D721Med (cell line): ENCODE data around the gene PAPPA.

Experiments used
- DNase-seq: peaks from one replicate; pipeline ENCODE4 v3.0.0; 2011; ENCODE audit warnings: low spot score; ENCODE audit not compliant: insufficient read length
- FAIRE-seq: peaks from 2 replicates; lab custom pipeline; 2011; peaks lifted over from hg19 to GRCh38; lab: Jason Lieb, UNC
- TF ChIP-seq, protein P1 (sequence below): IDR thresholded peaks from 2 replicates; pipeline ENCODE4 v1.5.1; 2012; ENCODE audit warnings: mild to moderate bottlenecking, control low read depth; ENCODE audit not compliant: insufficient read depth; ENCODE audit errors: missing control alignments

The PAPPA gene

DNA sequence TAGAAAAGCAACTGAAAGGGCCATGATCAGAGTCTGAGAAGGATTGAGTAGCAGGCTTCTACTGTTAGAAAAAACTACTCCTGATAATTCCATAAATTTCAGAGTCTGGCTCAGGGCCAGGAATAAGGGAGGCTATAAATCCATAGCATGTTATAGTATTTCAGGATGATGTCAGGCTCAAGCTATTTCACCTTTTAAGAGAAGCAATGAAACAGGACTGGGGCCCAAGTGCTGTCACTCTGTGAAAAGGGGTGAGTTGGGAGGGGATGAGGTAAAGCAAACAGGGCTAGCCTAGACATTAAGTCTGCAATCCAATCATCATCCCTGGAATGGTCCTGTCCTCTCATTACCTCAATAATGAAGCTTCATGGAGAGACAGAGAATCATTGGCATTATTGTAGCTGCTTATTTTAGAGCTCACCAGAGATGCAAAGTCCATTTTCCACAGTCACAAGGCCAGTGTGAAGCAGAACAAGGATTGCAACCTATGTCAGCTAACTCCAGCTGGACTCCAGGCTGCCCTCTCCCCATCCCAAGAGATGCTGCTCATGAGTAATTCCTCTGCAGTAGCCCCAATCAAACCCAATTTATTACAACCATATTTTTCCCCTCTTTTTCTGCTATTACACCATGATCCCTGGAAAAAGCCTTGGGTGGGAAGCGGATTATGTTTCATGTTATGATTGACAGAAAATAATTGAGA lies 56.0 kb downstream of the PAPPA start:
- DNase-seq (no peak), FAIRE-seq (no peak)
- TF ChIP-seq, protein P1, sequence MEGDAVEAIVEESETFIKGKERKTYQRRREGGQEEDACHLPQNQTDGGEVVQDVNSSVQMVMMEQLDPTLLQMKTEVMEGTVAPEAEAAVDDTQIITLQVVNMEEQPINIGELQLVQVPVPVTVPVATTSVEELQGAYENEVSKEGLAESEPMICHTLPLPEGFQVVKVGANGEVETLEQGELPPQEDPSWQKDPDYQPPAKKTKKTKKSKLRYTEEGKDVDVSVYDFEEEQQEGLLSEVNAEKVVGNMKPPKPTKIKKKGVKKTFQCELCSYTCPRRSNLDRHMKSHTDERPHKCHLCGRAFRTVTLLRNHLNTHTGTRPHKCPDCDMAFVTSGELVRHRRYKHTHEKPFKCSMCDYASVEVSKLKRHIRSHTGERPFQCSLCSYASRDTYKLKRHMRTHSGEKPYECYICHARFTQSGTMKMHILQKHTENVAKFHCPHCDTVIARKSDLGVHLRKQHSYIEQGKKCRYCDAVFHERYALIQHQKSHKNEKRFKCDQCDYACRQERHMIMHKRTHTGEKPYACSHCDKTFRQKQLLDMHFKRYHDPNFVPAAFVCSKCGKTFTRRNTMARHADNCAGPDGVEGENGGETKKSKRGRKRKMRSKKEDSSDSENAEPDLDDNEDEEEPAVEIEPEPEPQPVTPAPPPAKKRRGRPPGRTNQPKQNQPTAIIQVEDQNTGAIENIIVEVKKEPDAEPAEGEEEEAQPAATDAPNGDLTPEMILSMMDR, result no peak

DNA sequence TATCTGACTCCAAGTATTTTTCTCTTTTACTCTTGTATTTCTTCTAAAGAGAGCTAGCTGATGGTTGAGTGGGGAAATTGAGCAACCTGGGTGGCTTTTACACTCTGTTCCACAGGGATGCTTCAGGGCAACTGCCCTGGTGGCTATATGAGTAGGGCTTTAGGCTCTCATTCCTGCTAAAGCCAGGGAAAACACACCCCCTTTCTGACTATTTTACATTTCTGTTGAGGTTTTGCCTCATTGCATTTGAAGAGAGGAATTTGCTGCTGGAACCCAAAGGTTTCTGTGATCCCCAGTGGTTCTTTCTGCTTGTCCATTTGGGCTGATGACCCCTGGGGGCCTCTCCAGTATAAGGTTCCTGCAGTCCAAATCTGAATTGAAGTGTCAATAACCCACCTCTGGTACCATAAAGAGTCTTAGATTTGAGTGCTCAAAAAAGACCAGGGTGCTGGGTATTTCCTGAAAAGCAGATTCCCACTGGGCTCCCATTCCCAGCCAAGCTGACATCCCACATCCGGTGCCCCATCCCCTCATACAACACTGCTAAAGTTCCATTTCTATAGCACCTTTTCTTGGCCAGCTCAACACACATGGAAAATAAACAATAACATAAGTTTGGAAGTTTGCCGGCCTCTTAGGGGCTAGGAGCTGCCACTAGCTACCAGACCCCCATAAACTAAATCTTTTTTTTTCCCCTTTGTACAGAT lies 59.5 kb downstream of the PAPPA start:
- no peak for DNase-seq
- FAIRE-seq, result no peak
- TF ChIP-seq, protein P1, result no peak

DNA sequence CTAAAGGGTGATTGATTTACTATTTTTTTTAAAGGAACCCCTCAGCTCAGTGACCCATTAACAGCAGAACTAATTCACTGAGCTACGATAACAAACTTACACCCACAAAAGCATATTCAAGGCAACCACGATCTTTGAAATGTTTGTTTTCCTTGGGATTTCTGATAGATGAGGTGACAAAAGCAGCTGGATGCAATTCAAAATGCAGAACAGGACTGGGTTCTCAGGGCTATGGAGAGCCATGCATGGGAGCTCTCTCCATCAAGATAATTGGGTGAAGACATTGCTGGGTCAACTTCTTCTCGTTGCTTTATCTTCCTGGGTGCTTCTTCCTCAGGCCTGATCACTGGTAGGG lies 60.1 kb downstream of the PAPPA start:
- DNase-seq, result no peak
- FAIRE-seq, result no peak
- TF ChIP-seq, protein P1, result no peak

DNA sequence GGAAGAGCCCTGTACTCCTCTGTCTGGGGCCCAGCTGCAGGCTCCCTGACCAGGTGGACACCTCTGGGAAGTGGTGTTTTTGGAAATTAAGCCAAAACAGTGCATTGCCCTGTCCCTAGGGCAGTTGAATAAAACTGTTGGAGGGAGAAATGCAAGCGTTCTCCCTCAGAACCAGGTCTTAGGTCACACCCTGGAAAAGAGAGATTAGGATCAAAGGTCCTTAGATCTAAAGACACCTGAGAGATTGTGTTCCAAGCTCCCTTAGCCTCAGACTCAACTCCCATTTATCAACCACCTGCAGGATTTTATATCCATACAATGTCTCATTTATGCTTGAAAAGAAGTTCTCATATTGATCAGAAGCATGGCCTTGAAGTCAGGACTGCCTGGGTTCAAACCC lies 64.8 kb downstream of the PAPPA start:
- no peak for FAIRE-seq
- TF ChIP-seq, protein P1, result no peak

DNA sequence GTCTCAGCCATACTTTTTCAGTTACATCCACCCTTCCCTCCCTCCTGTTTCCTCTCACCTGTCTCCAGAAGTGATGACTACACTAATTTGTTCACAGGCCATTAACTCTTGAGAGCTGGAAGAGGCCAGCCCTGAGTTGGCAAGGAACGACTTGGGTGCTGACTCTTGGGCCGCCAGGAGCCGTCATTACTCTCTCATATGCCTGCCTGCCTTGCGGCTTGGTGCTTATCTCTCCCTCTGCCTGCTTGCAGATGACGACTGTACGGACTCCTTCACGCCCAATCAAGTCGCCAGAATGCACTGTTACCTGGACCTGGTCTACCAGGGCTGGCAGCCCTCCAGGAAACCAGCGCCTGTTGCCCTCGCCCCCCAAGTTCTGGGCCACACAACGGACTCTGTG lies 66.1 kb downstream of the PAPPA start:
- FAIRE-seq (no peak), DNase-seq (no peak)
- TF ChIP-seq, protein P1, result no peak

More for the DNA sequence above, 64.8 kb downstream of the PAPPA start:
- no peak for DNase-seq

DNA sequence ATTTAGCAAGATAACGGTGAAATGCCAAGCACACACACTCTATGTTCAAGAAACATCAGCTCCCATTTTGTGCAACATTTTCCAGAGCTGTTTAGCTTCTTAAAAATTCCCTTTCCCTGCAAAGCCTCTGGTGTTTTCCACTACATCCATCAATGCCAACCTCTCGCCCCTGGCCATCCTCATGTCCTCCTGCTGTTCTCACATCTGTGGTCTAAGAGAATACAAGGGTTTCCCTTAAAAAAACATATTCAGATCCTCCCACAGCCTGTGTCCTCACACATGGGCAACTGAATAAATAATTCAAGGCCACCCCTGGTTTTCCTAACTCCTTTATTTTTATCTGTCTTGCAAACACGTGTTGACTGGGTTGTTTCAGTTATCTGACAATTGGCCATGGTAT lies 70.3 kb downstream of the PAPPA start:
- DNase-seq (no peak), FAIRE-seq (no peak)
- TF ChIP-seq, protein P1, result no peak

DNA sequence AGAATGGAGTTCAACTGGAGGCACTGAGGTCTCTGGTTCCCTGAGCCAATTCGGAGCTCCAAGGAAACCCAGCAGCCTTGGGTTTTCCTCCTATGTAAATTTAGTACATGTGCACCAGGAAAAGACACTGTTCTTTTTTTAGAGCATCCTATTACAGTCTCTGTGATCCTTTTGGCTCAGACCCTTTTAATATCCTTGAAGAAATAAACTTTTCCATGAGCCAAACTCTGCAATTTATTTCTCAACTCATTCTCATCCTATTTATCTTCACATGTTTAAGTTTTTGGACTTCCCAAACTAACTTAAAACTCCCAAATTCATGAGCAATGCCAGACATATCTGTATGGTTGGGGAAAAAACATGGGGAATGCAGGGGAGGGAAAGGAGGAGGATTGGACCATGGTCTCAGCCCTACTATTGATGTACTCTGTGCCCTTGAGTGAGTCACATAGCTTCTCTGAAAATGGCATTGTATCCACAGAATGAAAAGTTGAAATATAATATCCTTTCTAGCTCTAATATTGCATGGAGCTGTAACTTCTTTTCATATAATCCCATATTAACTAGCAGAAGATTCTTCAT lies 76.6 kb downstream of the PAPPA start:
- FAIRE-seq, result no peak
- DNase-seq, result no peak
- TF ChIP-seq, protein P1, result no peak
